Left lung (tissue), 10 donors: ENCODE measurements around the gene SSR1. TPM values are rescaled to one million over a fixed set of nuclear protein-coding genes. Genes with fewer than 3 reads are reported as not detected.

Experiments used
- ATAC-seq: fragments of 200-7000 bp; cut with Tn5 transposase; one replicate; pipeline ENCODE4 v1.9.1; 2020; ENCODE audit warnings: moderate library complexity
- DNase-seq, 4 donors: peaks; one replicate each; pipeline ENCODE4 v3.0.0-alpha.2; 2013 to 2020
- H3K27ac ChIP-seq, 2 donors: fragments of 200-600 bp; sonication (generic) in 1 of 2; one replicate each; pipeline versions ENCODE4 v1.5.0 to v1.8.0; 2020 to 2021
- H3K27me3 ChIP-seq, 2 donors: fragments of 200-600 bp; sonication (generic) in 1 of 2; one replicate each; pipeline versions ENCODE4 v1.5.0 to v1.8.0; 2020 to 2021
- H3K36me3 ChIP-seq, 2 donors: fragments of 200-600 bp; sonication (generic) in 1 of 2; one replicate each; pipeline versions ENCODE4 v1.5.0 to v1.8.0; 2020 to 2021
- H3K4me1 ChIP-seq, 2 donors: fragments of 200-600 bp; one replicate each; pipeline ENCODE4 v1.8.0; 2021
- H3K4me3 ChIP-seq, 2 donors: fragments of 200-600 bp; sonication (generic) in 1 of 2; one replicate each; pipeline versions ENCODE4 v1.5.0 to v1.8.0; 2020 to 2021; ENCODE audit warnings: mild to moderate bottlenecking in 1 of 2
- H3K9me3 ChIP-seq, 2 donors: fragments of 200-600 bp; sonication (generic) in 1 of 2; one replicate each; pipeline versions ENCODE4 v1.5.0 to v1.8.0; 2020 to 2021
- CTCF ChIP-seq, 2 donors: fragments of 200-600 bp; sonication (generic) in 1 of 2; IDR thresholded peaks; one replicate each; pipeline versions ENCODE4 v1.5.0 to v1.8.0; 2021; ENCODE audit warnings: antibody characterized with exemption in 2 of 2
- intact Hi-C, 2 donors: fragments of 100-400 bp; cut with DNase I; formaldehyde crosslinking; loops; one replicate each; pipeline versions ENCODE4 v1.11.2 to v1.14.2; 2022
- polyA plus RNA-seq, 6 donors: library from polyadenylated mRNA; unstranded; fragments of 120-200 nt; gene quantifications; one replicate each; pipeline ENCODE4 v1.2.1, GENCODE V29; 2013; ENCODE audit not compliant: insufficient read length in 6 of 6
- total RNA-seq, 2 donors: library from RNA; stranded (reverse); fragmentation: NEBNext Ultra II Directional; extraction: Animal tissue kit (Norgen Biotek cat#: 25700); gene quantifications; one replicate each; pipeline ENCODE4 v1.2.1, GENCODE V29; 2021
- donor health status: DM: no; HTN: yes; CAD: no.
- donor health status: DM: no; HTN: no; CAD: no.

The SSR1 gene
- total and polyA plus RNA-seq, 8 donors = 111 to 247 (median 124) TPM

- H3K4me3 ChIP-seq = no peak overlapping the region
- H3K36me3 ChIP-seq = peaks cover 0 to 64% of the 10 kb centered on the region in 2 donors
- peaks cover 0 to 4% of the 10 kb centered on the region in 2 donors for H3K9me3 ChIP-seq
- ATAC-seq (no peak), DNase-seq (no peak)
- TF ChIP-seq CTCF (IDR thresholded peaks at IDR 0.05) = no peak
- intact Hi-C loops = no loop called here
- H3K27ac ChIP-seq = no peak overlapping the region
- H3K4me1 ChIP-seq = peaks cover 0 to 31% of the 10 kb centered on the region in 2 donors
- H3K27me3 ChIP-seq = no peaks in the 10 kb centered on the region
These were observed 62.2 kb downstream of the SSR1 start for GRCh38 chr6:7250812-7251211.

GRCh38 chr6:7249946-7250643, 62.9 kb downstream of the SSR1 start:
- Histone ChIP-seq H3K27me3 (no peaks in the 10 kb centered on the region), H3K36me3 (peaks cover 0 to 71% of the 10 kb centered on the region in 2 donors), H3K4me1 (peaks cover 0 to 25% of the 10 kb centered on the region in 2 donors), H3K9me3 (no peaks in the 10 kb centered on the region), H3K4me3 (no peak overlapping the region), H3K27ac (no peak overlapping the region)
- intact Hi-C loops = loop anchor here in 1 of 2 donors (10.0 kb wide), 1 partner anchor 575 kb away; no protein-coding TSS in a partner anchor
- TF ChIP-seq CTCF (IDR thresholded peaks at IDR 0.05) = no peak
- no peak for ATAC-seq
- no peak for DNase-seq

- H3K4me1 ChIP-seq = peaks cover 0 to 18% of the 10 kb centered on the region in 2 donors
- no peak overlapping the region for H3K27ac ChIP-seq
- no peaks in the 10 kb centered on the region for H3K27me3 ChIP-seq
- ATAC-seq (no peak), DNase-seq (no peak)
- H3K36me3 ChIP-seq = peaks cover 0 to 72% of the 10 kb centered on the region in 2 donors
- no peak overlapping the region for H3K4me3 ChIP-seq
- intact Hi-C loops = loop anchor here in 1 of 2 donors (10.0 kb wide), 1 partner anchor 575 kb away; no protein-coding TSS in a partner anchor
- no peak for TF ChIP-seq CTCF (IDR thresholded peaks at IDR 0.05)
- H3K9me3 ChIP-seq = no peaks in the 10 kb centered on the region
These were observed 63.6 kb downstream of the SSR1 start for GRCh38 chr6:7249391-7249790.

- no peaks in the 10 kb centered on the region for H3K27me3 ChIP-seq
- H3K4me1 ChIP-seq = peaks cover 6 to 19% of the 10 kb centered on the region in 2 donors
- H3K36me3 ChIP-seq = peaks cover 0 to 72% of the 10 kb centered on the region in 2 donors
- no peak for DNase-seq
- no peaks in the 10 kb centered on the region for H3K9me3 ChIP-seq
- H3K4me3 ChIP-seq = no peak overlapping the region
- no peak overlapping the region for H3K27ac ChIP-seq
- intact Hi-C loops = loop anchor here in 1 of 2 donors (10.0 kb wide), 1 partner anchor 573 kb away; no protein-coding TSS in a partner anchor
- no peak for ATAC-seq
- no peak for TF ChIP-seq CTCF (IDR thresholded peaks at IDR 0.05)
These were observed 65.2 kb downstream of the SSR1 start for GRCh38 chr6:7247828-7248227.

GRCh38 chr6:7247179-7247456, 65.9 kb downstream of the SSR1 start:
- ATAC-seq = no peak
- intact Hi-C loops = loop anchor here in 1 of 2 donors (10.0 kb wide), 1 partner anchor 572 kb away; no protein-coding TSS in a partner anchor
- H3K36me3 ChIP-seq = peaks cover 0 to 70% of the 10 kb centered on the region in 2 donors

More at GRCh38 chr6:7247179-7247456, 65.9 kb downstream of the SSR1 start:
- no peak for DNase-seq
- H3K4me3 ChIP-seq = no peak overlapping the region
- no peaks in the 10 kb centered on the region for H3K9me3 ChIP-seq
- no peaks in the 10 kb centered on the region for H3K27me3 ChIP-seq
- no peak overlapping the region for H3K27ac ChIP-seq
- TF ChIP-seq CTCF (IDR thresholded peaks at IDR 0.05) = no peak
- H3K4me1 ChIP-seq = peaks cover 13 to 26% of the 10 kb centered on the region in 2 donors
